KOPT-K1 (cell line): ENCODE results near the gene RRN3.
"Not testable (repeated sequence)": the region's sequence is repeated elsewhere in the genome, so short reads cannot be mapped to it uniquely, and the experiment has no call there.

Source experiments
- H3K27ac ChIP-seq: fragments of 200-600 bp; sonication (generic); 2 replicates; pipeline ENCODE4 v1.5.1; 2016; ENCODE audit warnings: antibody characterized with exemption, mild to moderate bottlenecking, low read depth, low read length; ENCODE audit not compliant: poor library complexity, severe bottlenecking
- H3K36me3 ChIP-seq: fragments of 200-600 bp; sonication (generic); 2 replicates; pipeline ENCODE4 v1.5.1; 2017; ENCODE audit warnings: antibody characterized with exemption, mild to moderate bottlenecking, low read length, moderate library complexity; ENCODE audit not compliant: insufficient read depth
- H3K9me3 ChIP-seq: fragments of 200-600 bp; sonication (generic); 2 replicates; pipeline ENCODE4 v1.5.1; 2017; ENCODE audit warnings: antibody characterized with exemption, low read length, mild to moderate bottlenecking; ENCODE audit not compliant: insufficient read depth, poor library complexity, severe bottlenecking

Gene RRN3

GRCh38 chr16:15028345-15028715 lies 65.7 kb downstream of the RRN3 start:
- H3K27ac ChIP-seq, H3K9me3 ChIP-seq: not testable (repeated sequence)
- H3K36me3 ChIP-seq = peaks cover 62% of the 10 kb centered on the region

DNA sequence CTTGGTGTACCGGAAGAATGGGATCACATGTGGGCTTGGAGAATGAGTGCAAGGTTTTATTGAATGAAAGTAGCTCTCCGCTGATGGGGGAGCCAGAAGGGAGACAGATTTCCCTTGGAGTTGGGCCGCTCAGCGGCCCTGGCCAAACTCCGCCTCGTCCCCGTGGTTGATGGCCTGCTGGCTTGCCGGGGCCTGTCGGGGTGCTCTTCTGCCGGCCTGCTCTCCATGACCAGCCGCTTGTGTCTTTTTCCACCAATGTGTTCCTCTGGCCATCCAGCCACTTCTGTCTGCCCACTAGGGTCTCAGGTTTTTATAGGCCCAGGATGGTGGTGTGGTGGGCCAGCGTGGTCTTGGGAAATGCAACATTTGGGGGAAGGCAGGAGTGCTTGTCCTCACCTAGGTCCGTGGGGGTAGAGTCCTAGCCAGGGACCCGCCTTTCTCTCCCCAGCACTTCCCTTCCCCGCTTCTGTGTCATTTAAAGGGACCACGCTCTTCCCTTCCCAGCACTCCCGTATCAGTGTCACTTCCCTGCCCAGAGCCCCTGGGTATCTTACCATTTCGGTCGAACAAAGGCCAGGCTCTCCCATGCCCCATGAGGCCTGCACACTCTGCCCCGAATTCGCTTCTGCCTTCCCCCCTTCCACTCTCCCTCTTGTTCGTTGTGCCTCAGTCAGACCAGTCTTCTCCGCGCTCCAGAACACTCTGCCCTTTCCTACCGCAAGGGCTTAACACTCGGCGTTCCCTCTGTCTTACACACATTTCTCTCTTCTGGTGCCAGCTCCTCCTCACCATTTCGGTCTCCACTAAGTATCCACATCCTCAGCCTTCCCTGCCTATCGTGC lies 66.3 kb downstream of the RRN3 start:
- not testable (repeated sequence) for H3K27ac ChIP-seq, H3K9me3 ChIP-seq
- H3K36me3 ChIP-seq = peaks cover 62% of the 10 kb centered on the region

DNA sequence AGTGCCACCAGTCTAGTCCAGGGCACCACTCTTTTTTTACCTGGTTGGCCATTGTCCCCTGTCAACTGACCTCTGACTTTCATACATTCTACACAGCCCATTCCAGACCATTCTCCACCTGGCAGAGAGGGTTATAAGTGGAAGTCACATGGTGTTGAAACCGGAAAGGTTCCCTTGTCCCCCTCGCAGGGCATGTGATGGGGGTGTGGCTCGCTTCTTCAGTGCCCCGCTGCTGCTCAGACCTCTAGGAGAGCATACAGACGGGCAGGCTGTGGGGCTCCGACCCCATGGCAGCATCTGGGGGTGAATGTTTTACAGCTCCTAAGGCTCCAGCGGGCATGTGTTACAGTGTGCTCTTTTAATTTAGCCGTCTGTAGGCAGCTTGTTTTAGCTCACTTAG lies 67.0 kb downstream of the RRN3 start:
- H3K36me3 ChIP-seq = peaks cover 57% of the 10 kb centered on the region
- H3K27ac ChIP-seq, H3K9me3 ChIP-seq: not testable (repeated sequence)

DNA sequence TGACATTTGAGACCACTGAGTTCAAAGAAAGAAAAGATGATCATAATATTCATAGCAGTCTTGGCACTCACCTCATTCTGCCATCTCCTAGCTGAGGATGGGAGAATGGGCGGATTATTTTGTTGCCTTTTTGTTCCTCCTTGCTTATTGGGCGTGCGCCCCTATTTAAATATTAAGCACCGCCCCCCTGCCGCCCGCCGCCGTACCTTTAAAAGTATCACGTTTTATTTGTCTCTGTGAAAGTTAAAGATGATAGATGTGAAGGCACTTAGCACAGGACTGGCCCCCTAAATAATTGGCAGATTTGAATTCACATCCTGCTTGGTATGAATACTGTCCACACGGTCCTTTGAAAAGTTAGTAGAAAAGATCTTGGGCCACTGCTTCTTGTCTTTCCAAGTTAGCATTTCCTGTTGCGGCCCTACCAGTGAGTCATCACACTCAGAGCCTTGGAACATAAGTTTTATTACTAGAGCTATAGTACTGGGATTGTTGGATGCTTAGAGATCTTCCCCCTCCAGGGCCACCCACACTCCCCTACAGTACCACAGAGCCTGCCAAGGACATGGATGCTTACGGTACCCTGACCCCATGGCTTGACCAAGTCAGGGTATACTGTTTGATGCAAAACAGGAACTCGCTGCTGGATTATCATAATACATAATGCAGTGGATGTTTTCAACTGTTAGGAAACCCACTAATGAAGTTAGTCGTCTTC lies 68.7 kb downstream of the RRN3 start:
- not testable (repeated sequence) for H3K27ac ChIP-seq, H3K9me3 ChIP-seq
- peaks cover 54% of the 10 kb centered on the region for H3K36me3 ChIP-seq

DNA sequence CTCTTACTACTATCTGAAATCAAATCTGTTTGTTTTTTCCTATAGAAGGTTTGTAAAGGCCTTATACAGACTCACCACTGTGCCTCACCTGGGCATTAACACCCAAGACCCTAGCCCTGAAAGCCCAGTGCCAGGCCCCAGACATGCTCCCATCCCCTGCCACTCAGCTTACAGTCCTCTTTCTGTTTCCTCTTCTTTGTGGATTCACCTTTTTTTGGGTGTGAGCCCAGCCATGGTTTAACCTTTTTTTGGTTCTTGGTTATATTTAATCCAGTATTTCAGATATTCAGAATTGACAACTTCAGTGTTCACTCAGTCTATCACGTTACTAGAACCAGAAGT lies 69.2 kb downstream of the RRN3 start:
- H3K9me3 ChIP-seq, H3K27ac ChIP-seq: not testable (repeated sequence)
- peaks cover 54% of the 10 kb centered on the region for H3K36me3 ChIP-seq

GRCh38 chr16:15023381-15024077 lies 70.5 kb downstream of the RRN3 start:
- H3K36me3 ChIP-seq = peaks cover 57% of the 10 kb centered on the region
- not testable (repeated sequence) for H3K9me3 ChIP-seq, H3K27ac ChIP-seq

DNA sequence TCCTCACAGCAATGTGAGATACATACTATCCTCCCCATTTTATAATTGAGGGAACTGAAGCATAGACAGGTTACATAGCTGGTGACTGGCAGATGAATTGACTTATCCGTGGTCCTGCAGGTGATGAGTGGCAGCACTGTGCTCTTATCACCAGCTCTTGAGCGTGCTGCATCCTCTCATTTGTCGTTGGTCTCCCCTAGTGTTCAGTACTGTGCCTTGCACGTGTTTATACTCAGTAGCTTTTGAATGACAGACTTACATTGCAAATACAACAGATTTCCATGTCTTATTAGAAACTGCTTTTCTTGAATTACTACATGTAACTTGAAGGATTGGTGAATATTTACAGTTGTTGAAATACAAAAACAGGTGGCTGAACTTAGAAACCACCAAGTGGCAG lies 71.9 kb downstream of the RRN3 start:
- not testable (repeated sequence) for H3K9me3 ChIP-seq, H3K27ac ChIP-seq
- peaks cover 62% of the 10 kb centered on the region for H3K36me3 ChIP-seq

DNA sequence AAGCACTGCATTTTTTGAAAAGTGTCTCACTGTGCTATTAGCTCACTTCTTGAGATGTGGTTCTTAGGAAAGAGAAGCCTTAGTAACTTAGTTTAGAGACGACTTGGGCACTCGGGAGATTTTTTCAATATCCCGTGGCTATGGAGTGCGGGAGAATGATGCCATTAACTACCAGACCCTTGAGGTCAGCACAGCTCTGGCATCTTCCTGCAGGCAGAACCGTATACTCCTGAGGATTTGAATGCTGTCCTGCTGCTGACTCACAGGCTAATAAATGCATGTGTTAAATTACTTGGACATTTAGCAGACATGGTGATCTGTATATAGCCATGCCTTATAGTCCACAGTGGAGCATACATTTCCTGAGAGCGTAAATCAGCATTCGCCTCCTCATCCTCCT lies 72.6 kb downstream of the RRN3 start:
- H3K9me3 ChIP-seq, H3K27ac ChIP-seq: not testable (repeated sequence)
- H3K36me3 ChIP-seq = peaks cover 67% of the 10 kb centered on the region

DNA sequence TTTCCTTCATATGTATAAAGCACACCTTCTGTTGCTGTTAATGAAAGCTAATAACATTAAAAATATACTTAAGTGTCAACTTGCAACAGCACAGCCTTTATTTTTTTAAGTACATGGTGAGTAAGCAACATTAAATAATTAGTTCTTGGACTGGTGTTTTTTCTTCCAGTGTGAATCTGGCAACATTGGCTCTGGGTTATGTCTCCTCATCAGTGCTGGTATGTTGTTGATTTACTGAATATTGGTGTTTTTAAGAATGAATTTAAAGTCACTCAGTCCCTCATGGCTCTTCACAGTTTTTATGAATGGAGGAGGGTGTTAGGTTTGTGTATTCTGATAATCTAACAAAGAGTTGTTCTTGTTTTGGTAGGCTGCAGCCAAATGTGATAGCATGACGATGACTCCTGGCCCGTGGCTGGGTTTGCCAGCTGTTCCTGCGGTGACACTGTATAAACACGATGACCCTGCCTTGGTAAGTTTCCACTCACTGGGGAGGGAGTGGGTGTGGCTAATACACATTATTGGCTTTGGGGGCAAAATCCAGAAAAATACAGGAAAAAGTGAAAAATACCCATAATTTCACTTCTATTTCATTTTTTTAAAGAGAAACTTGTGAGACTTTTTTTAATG lies 77.0 kb downstream of the RRN3 start:
- H3K36me3 ChIP-seq = peaks cover 41% of the 10 kb centered on the region
- not testable (repeated sequence) for H3K27ac ChIP-seq, H3K9me3 ChIP-seq

GRCh38 chr16:15016354-15016753 lies 77.7 kb downstream of the RRN3 start:
- not testable (repeated sequence) for H3K9me3 ChIP-seq, H3K27ac ChIP-seq
- H3K36me3 ChIP-seq = peaks cover 37% of the 10 kb centered on the region

- H3K9me3 ChIP-seq, H3K27ac ChIP-seq: not testable (repeated sequence)
- H3K36me3 ChIP-seq = peaks cover 31% of the 10 kb centered on the region
Observed at GRCh38 chr16:15015671-15016070, 78.4 kb downstream of the RRN3 start.

DNA sequence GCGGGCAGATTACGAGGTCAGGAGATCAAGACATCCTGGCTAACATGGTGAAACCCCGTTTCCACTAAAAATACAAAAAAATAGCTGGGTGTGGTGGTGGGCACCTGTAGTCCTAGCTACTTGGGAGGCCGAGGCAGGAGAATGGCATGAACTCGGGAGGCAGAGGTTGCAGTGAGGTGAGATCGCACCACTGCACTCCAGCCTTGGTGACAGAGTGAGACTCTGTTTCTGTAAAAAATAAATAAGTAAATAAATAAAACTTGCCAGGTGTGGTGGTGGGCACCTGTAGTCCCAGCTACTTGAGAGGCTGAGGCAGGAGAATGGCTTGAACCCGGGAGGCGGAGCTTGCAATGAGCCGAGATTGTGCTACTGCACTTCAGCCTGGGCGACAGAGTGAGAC lies 81.1 kb downstream of the RRN3 start:
- H3K36me3 ChIP-seq = peaks cover 28% of the 10 kb centered on the region
- not testable (repeated sequence) for H3K27ac ChIP-seq, H3K9me3 ChIP-seq
